ENCODE results near the gene CNDP1.
A peak's percentile ranks its signal among the peaks of the same experiment; 100 is the strongest.

The CNDP1 gene

GRCh38 chr18:74625157-74625556 lies 90.9 kb downstream of the CNDP1 start:
- no peak for DNase-seq (ENCODE audit: low read depth in 2 of 2)

GRCh38 chr18:74626049-74626874 lies 92.0 kb downstream of the CNDP1 start:
- DNase-seq (ENCODE audit: low read depth in 2 of 2), result no peak

GRCh38 chr18:74630804-74631203 lies 96.5 kb downstream of the CNDP1 start:
- no peak for DNase-seq (ENCODE audit: low read depth in 2 of 2)

- no peak for DNase-seq (ENCODE audit: low read depth in 2 of 2)
These were observed 96.9 kb downstream of the CNDP1 start for GRCh38 chr18:74631212-74631611.

GRCh38 chr18:74631623-74632350 lies 97.5 kb downstream of the CNDP1 start:
- no peak for DNase-seq (ENCODE audit: low read depth in 2 of 2)

- no peak for DNase-seq (ENCODE audit: low read depth in 2 of 2)
These were observed 98.0 kb downstream of the CNDP1 start for GRCh38 chr18:74632351-74632679.

- DNase-seq (ENCODE audit: low read depth in 2 of 2), result no peak
These were observed 98.6 kb downstream of the CNDP1 start for GRCh38 chr18:74632856-74633255.

GRCh38 chr18:74633652-74634352 lies 99.5 kb downstream of the CNDP1 start:
- peak in 1 of 2 donors; percentile 8 for DNase-seq (ENCODE audit: low read depth in 2 of 2)

GRCh38 chr18:74635224-74635975 lies 101.1 kb downstream of the CNDP1 start:
- DNase-seq (ENCODE audit: low read depth in 2 of 2), result no peak

Measured in stimulated activated CD4-positive, alpha-beta T cell treated with anti-CD3 and anti-CD28 coated beads, Interleukin-4, amount 100 ng/mL, for 48 hours (primary cell).